Activated CD8-positive, alpha-beta memory T cell treated with anti-CD3 and anti-CD28 coated beads for 1 hour (primary cell): Measurements from ENCODE around the gene CARD11.
A peak's percentile ranks its signal among the peaks of the same experiment; 100 is the strongest.

Source experiments
- DNase-seq, 2 donors: peaks; one replicate each; pipeline ENCODE4 v3.0.0-alpha.2; 2020; ENCODE audit warnings: low read depth in 1 of 2; ENCODE audit errors: extremely low read depth in 1 of 2

CARD11 gene

GRCh38 chr7:2985866-2986265 lies 57.8 kb downstream of the CARD11 start:
- no peak for DNase-seq

DNA sequence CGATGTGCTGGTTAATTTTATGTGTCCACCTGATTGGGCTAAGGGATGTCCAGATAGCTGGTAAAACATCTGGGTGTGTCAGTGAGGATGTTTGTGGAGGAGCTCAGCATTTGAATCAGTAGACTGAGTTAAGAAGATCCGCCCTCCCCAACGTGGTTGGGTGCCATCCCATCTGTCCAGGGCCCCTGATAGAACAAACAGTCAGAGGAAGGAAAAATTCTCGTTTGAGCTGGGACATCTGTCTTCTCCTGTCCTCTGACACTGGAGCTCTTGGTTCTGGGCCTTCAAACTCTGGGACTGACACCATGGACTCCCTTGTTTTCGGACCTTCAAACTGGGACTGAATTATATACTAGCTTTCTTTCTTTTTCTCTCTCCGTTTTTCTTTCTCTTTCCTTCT lies 59.6 kb downstream of the CARD11 start:
- no peak for DNase-seq

GRCh38 chr7:2983586-2983985 lies 60.1 kb downstream of the CARD11 start:
- DNase-seq = no peak

- DNase-seq = peak; percentile 28 to 39
Observed at GRCh38 chr7:2982831-2983230, 60.8 kb downstream of the CARD11 start.

GRCh38 chr7:2982401-2982800 lies 61.3 kb downstream of the CARD11 start:
- no peak for DNase-seq

- DNase-seq = no peak
Observed at GRCh38 chr7:2981103-2981480, 62.6 kb downstream of the CARD11 start.

GRCh38 chr7:2980401-2981102 lies 63.1 kb downstream of the CARD11 start:
- no peak for DNase-seq

GRCh38 chr7:2979951-2980350 lies 63.7 kb downstream of the CARD11 start:
- no peak for DNase-seq

- no peak for DNase-seq
Observed at GRCh38 chr7:2979201-2979631, 64.5 kb downstream of the CARD11 start.

DNA sequence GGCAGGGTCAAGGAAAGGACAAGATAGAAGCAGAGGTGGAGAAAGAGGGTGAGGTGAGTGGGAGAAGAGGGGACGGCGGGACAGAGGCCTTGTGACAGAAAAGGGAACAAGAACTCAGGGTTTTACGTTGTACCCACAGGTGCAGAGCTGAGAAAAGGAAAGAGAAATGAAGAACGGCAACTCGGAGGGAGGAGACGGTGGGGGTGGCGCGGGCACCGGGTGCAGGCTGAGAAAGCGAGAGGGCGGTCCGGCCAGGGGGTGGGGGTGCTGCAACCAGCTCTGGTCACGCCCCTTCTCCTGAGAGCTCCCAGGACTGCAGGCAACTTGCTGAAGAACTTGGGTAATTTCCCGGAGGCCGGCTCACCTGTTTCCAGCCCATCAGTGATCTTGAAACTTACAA lies 65.3 kb downstream of the CARD11 start:
- DNase-seq = peak; percentile 37 to 42

- no peak for DNase-seq
Observed at GRCh38 chr7:2975821-2976371, 67.8 kb downstream of the CARD11 start.

GRCh38 chr7:2974093-2974819 lies 69.4 kb downstream of the CARD11 start:
- no peak for DNase-seq

GRCh38 chr7:2972835-2973161 lies 70.9 kb downstream of the CARD11 start:
- DNase-seq = no peak

DNA sequence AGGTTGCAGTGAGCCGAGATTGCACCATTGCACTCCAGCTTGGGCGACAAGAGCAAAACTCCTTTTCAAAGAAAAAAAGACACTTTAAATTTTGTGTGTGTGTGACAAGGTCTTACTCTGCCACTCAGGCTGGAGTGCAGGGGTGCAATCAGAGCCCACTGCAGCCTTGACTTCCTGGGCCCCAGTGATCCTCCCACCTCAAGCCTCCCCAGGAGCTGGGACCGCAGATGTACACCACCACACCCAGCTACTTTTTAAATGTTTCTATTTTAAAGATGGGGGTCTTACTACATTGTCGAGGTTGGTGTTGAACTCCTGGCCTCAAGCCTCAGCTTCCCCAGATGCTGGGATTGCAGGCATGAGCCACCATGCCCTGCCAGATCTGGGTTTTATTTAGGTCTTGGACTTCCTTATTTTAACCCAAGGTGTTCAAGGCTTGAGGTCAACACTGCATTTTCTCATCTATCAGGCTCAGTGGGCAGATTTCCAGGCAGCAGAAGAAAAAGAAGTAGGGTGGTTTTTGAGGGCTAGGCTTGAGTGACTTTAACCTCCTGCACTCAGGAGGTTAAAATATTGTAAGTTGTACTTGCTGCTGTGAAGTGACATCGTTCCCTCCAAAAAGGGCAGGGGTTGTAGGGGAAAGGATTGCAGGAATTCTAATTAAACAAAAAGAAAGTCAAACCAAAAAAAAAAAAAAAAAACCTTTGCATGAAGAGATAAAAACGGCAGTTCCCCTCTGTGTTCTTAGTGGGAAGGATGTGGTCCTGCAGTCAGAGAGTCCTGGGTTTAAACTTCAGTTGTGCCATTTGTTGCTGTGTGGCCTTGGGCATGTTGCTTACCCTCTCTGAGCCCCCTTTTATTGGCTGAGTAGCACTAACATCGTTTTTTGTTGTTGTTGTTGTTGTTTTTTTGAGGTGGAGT lies 71.5 kb downstream of the CARD11 start:
- DNase-seq = no peak

DNA sequence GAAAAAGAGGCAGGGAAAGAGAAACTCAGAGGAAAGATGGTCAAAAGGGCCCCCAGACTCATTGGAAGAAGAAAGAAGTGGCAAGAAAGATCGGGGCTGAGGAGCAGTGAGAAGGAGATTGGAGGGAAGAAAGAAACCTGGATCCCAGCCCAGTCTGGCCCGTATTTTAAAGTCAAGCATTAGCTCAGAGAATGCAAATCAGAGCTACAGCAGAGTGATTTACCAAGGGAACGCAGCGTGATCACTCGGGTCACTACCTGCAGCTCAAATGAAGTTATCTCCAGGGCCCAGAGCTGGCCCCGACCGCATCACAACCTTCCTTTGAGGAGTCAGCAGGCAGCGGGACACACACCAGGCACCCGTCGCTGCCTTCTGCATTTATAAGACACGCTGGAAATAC lies 72.8 kb downstream of the CARD11 start:
- DNase-seq = no peak

GRCh38 chr7:2970307-2970664 lies 73.4 kb downstream of the CARD11 start:
- DNase-seq = no peak

- no peak for DNase-seq
Observed at GRCh38 chr7:2969398-2970306, 74.0 kb downstream of the CARD11 start.

- DNase-seq = no peak
Observed at GRCh38 chr7:2968616-2969397, 74.9 kb downstream of the CARD11 start.

GRCh38 chr7:2968176-2968575 lies 75.5 kb downstream of the CARD11 start:
- DNase-seq = no peak

- no peak for DNase-seq
Observed at GRCh38 chr7:2967705-2968104, 76.0 kb downstream of the CARD11 start.
